Activated naive CD4-positive, alpha-beta T cell treated with anti-CD3 and anti-CD28 coated beads, Interleukin-2, amount 50 U/mL, for 24 hours (primary cell): ENCODE measurements around the gene ZSCAN32.
A peak's percentile ranks its signal among the peaks of the same experiment; 100 is the strongest.

ENCODE experiments used
- H3K27ac Mint-ChIP-seq: one replicate; pipeline ENCODE4 v1.8.0; 2021; ENCODE audit warnings: mild to moderate bottlenecking, mixed read lengths
- H3K27me3 Mint-ChIP-seq: one replicate; pipeline ENCODE4 v1.8.0; 2021; ENCODE audit warnings: mixed read lengths
- H3K36me3 Mint-ChIP-seq: one replicate; pipeline ENCODE4 v1.8.0; 2021; ENCODE audit warnings: mixed read lengths
- H3K4me1 Mint-ChIP-seq: one replicate; pipeline ENCODE4 v1.8.0; 2021; ENCODE audit warnings: mixed read lengths
- H3K4me3 Mint-ChIP-seq: one replicate; pipeline ENCODE4 v1.8.0; 2021; ENCODE audit warnings: mild to moderate bottlenecking, mixed read lengths
- H3K9me3 Mint-ChIP-seq: one replicate; pipeline ENCODE4 v1.8.0; 2021; ENCODE audit warnings: mixed read lengths

ZSCAN32 gene

DNA sequence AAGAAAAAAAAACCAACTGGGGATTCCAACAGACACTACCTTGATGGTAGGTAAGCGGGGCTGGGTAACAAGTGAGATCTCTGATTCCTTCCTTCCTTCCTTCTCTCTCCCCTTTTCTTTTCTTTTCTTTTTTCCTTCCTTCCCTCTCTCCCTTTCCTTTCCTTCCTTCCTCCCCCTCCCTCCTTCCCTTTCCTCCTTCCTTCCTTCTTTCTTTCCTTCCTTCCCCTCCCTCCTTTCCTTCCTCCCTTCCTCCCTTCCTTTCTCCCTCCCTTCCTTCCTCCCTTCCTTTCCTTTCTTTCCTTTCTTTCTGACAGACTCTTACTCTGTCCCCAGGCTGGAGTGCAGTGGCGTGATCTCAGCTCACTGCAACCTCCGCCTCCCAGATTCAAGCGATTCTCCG is 25.1 kb downstream of the ZSCAN32 start:
- H3K27ac Mint-ChIP-seq = no peak overlapping the region
- H3K27me3 Mint-ChIP-seq = no peaks in the 10 kb centered on the region
- H3K36me3 Mint-ChIP-seq = peaks cover 45% of the 10 kb centered on the region
- no peak overlapping the region for H3K4me3 Mint-ChIP-seq
- H3K9me3 Mint-ChIP-seq = peaks cover 4% of the 10 kb centered on the region
- no peaks in the 10 kb centered on the region for H3K4me1 Mint-ChIP-seq

DNA sequence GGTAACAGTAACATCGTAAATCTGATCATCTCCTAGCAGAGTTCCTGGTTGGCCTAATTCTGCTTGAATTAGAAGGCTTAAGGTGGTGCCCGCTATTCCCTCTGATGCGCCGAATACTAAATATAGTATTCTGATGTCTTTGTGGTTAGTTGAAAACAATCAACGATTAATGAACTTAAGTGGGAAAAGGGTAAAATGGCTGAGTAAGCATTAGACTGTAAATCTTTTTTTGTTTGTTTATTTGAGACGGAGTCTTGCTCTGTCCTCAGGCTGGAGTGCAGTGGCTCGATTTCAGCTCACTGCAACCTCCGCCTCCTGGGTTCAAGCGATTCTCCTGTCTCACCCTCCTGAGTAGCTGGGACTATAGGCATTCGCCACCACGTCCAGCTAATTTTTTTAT is 31.7 kb downstream of the ZSCAN32 start:
- no peaks in the 10 kb centered on the region for H3K27me3 Mint-ChIP-seq
- no peaks in the 10 kb centered on the region for H3K9me3 Mint-ChIP-seq
- peaks cover 18% of the 10 kb centered on the region for H3K36me3 Mint-ChIP-seq

DNA sequence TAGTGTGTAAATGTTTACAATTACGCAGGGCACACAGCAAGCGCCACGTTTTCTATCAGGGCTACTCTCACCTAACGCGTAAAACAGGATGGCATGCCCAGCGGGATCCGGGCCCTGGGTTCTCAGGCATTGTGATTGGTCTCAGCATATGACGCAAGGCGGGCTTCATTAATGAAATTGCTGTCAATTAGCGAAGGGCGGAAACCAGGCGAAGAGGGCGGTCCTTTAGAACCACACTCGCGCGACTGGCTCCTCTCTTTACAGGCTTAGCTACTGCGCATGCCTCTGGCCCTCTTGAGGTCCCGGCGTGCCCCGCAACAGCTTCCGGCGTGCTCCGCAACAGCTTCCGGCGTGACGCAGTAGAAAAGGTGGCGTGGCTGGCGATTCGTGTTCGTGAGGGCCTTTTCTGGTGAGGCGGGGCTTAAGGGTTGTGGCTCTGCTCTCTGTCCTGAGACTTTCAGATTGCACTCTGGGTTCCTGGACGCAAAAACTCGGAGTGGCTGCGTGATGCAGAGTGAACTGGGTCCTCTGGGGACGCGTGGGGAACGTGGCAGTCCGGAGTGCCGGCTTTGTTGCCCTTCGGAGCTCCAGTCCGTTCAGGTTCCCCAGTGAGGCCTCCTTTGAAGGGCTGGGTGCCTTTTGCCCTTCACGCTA is 35.9 kb downstream of the ZSCAN32 start:
- peak overlapping the region; percentile 89 for H3K4me3 Mint-ChIP-seq
- H3K27me3 Mint-ChIP-seq = peaks cover 8% of the 10 kb centered on the region
- H3K27ac Mint-ChIP-seq = peak overlapping the region; percentile 88
- peaks cover 10% of the 10 kb centered on the region for H3K36me3 Mint-ChIP-seq
- peaks cover 16% of the 10 kb centered on the region for H3K4me1 Mint-ChIP-seq
- no peaks in the 10 kb centered on the region for H3K9me3 Mint-ChIP-seq

More for the DNA sequence above, 31.7 kb downstream of the ZSCAN32 start:
- Mint-ChIP-seq H3K4me1 (peaks cover 16% of the 10 kb centered on the region), H3K27ac (no peak overlapping the region), H3K4me3 (no peak overlapping the region)

- peak overlapping the region; percentile 19 for H3K4me3 Mint-ChIP-seq
- H3K27me3 Mint-ChIP-seq = peaks cover 11% of the 10 kb centered on the region
- H3K9me3 Mint-ChIP-seq = peaks cover 4% of the 10 kb centered on the region
- no peak overlapping the region for H3K27ac Mint-ChIP-seq
- H3K4me1 Mint-ChIP-seq = peaks cover 16% of the 10 kb centered on the region
- H3K36me3 Mint-ChIP-seq = peaks cover 10% of the 10 kb centered on the region
Observed at GRCh38 chr16:3363793-3364192, 37.0 kb downstream of the ZSCAN32 start.

DNA sequence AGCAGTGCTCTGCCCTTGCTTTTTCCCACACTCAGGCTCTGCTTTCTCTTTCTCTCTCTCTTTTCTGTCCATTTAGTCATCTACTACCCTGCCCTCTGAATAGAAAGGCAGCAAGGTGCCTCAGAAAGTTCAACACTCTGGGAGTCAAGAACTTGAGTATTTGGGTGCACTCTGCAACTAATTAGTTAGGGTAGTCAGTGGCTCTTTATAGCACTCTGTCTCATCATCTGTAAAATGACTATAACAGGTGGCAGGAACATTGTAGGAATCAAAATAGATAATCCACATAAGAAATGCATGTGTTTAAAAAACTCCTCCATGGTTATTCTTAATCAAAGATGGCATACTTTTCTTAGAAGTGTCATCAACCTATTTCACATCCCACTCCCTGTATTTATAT is 37.9 kb downstream of the ZSCAN32 start:
- Mint-ChIP-seq H3K36me3 (peaks cover 10% of the 10 kb centered on the region), H3K27me3 (peaks cover 12% of the 10 kb centered on the region), H3K4me1 (peaks cover 16% of the 10 kb centered on the region), H3K4me3 (no peak overlapping the region), H3K27ac (no peak overlapping the region), H3K9me3 (peaks cover 4% of the 10 kb centered on the region)

GRCh38 chr16:3358871-3359270 is 41.9 kb downstream of the ZSCAN32 start:
- H3K4me3 Mint-ChIP-seq = no peak overlapping the region
- H3K9me3 Mint-ChIP-seq = peaks cover 12% of the 10 kb centered on the region
- H3K36me3 Mint-ChIP-seq = peaks cover 14% of the 10 kb centered on the region
- peaks cover 7% of the 10 kb centered on the region for H3K4me1 Mint-ChIP-seq
- no peak overlapping the region for H3K27ac Mint-ChIP-seq
- peaks cover 14% of the 10 kb centered on the region for H3K27me3 Mint-ChIP-seq

DNA sequence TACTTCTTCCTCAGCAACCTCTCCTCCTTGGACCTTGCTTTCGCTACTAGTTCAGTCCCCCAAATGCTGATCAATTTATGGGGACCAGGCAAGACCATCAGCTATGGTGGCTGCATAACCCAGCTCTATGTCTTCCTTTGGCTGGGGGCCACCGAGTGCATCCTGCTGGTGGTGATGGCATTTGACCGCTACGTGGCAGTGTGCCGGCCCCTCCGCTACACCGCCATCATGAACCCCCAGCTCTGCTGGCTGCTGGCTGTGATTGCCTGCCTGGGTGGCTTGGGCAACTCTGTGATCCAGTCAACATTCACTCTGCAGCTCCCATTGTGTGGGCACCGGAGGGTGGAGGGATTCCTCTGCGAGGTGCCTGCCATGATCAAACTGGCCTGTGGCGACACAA is 44.7 kb downstream of the ZSCAN32 start:
- Mint-ChIP-seq H3K27ac (no peak overlapping the region), H3K27me3 (peaks cover 10% of the 10 kb centered on the region), H3K4me3 (no peak overlapping the region), H3K4me1 (peaks cover 7% of the 10 kb centered on the region), H3K36me3 (peaks cover 14% of the 10 kb centered on the region), H3K9me3 (peaks cover 12% of the 10 kb centered on the region)

GRCh38 chr16:3355589-3355988 is 45.2 kb downstream of the ZSCAN32 start, which contains the start of gene OR2C1:
Gene OR2C1, plus strand, starts transcription at chr16:3355889. Its CDS starts 52 bp downstream, at chr16:3355941.
- Mint-ChIP-seq H3K27ac (no peak within 1 kb of the TSS), H3K36me3 (peaks cover 14% of the 10 kb centered on the region), H3K4me3 (no peak within 1 kb of the TSS), H3K27me3 (peaks cover 9% of the 10 kb centered on the region), H3K9me3 (peaks cover 12% of the 10 kb centered on the region), H3K4me1 (peaks cover 7% of the 10 kb centered on the region)

DNA sequence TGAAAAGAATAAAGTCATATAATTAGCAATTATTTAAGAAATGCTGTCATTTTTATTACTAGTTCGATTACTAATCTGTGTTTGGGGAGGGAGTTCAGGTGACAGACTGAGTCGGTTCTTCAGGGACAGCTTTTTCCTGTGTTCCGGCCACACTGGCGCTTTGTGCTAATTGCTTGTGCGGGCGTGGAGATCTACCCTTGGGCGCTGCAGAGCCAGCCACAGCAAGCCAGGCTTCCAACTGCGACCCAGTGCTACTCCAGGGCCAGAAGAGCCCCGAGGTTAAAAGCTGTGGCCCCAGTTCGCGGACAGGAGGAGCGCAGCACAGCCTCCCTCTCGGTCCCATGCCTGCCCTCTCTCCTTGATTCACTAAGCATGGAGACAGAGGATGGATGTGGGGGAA is 51.6 kb downstream of the ZSCAN32 start:
- Mint-ChIP-seq H3K27ac (no peak overlapping the region), H3K4me1 (peaks cover 3% of the 10 kb centered on the region), H3K36me3 (peaks cover 2% of the 10 kb centered on the region), H3K4me3 (no peak overlapping the region), H3K9me3 (no peaks in the 10 kb centered on the region), H3K27me3 (no peaks in the 10 kb centered on the region)

DNA sequence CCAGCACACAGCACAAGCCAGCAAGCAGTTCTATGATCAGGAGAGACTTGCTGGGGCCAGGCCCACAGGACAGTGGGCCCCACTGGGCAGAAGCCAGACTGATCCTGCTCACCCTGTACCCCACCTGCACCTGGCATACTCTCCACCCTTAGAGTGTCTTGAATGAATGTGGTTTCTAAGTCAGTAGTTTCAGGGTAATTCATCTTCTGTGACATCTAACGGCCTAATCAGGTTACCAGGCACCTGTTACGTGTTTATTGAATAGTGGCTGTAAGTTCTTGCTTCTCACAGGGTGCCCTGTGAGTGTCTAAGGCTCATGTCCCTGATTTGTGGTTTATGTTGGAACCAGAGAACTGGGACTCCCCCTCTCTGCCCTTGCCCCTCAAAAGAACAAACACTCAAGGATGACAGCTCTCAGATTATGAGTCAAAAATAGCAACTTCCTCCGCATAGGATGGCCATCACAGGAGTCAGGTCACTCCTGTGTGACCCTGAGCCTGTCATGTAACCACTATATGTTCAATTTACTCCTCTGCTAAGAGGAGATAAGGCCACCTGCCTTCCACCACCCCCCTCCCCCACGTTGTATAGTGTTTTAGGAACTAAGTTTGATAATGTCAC is 52.1 kb downstream of the ZSCAN32 start:
- no peaks in the 10 kb centered on the region for H3K27me3 Mint-ChIP-seq
- peaks cover 2% of the 10 kb centered on the region for H3K36me3 Mint-ChIP-seq
- no peak overlapping the region for H3K27ac Mint-ChIP-seq
- no peaks in the 10 kb centered on the region for H3K4me1 Mint-ChIP-seq
- no peaks in the 10 kb centered on the region for H3K9me3 Mint-ChIP-seq
- H3K4me3 Mint-ChIP-seq = no peak overlapping the region

DNA sequence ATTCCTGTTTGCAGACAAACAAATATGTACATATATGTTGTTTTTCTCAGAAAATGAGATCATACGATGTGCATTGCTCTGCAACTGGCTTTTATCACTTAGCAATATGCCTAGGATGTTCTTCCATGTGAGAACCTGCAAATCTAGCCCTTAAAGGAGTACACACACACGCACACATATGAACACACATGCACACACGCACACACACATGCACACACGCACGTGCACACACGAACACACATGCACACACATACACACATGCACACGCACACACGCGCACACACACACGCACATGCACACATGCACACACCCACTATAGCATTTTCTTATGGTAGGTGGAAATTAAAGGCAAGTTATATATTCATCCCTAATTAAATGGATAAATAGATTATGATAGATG is 53.2 kb downstream of the ZSCAN32 start:
- H3K27me3 Mint-ChIP-seq = no peaks in the 10 kb centered on the region
- H3K4me3 Mint-ChIP-seq = no peak overlapping the region
- peak overlapping the region; percentile 24 for H3K27ac Mint-ChIP-seq
- H3K9me3 Mint-ChIP-seq = no peaks in the 10 kb centered on the region
- H3K36me3 Mint-ChIP-seq = peaks cover 2% of the 10 kb centered on the region
- no peaks in the 10 kb centered on the region for H3K4me1 Mint-ChIP-seq

GRCh38 chr16:3346041-3346440 is 54.8 kb downstream of the ZSCAN32 start:
- H3K4me1 Mint-ChIP-seq = no peaks in the 10 kb centered on the region
- H3K27ac Mint-ChIP-seq = no peak overlapping the region
- no peaks in the 10 kb centered on the region for H3K9me3 Mint-ChIP-seq
- H3K27me3 Mint-ChIP-seq = no peaks in the 10 kb centered on the region
- H3K36me3 Mint-ChIP-seq = peaks cover 2% of the 10 kb centered on the region
- H3K4me3 Mint-ChIP-seq = no peak overlapping the region
